CD8-positive, alpha-beta memory T cell (primary cell): ENCODE data around the gene SASH3. TPM values are rescaled to one million over a fixed set of nuclear protein-coding genes. Genes with fewer than 3 reads are reported as not detected.

Experiments used
- CTCF ChIA-PET: fragments of 350-600 bp; sonication (Branson Sonifier 250); formaldehyde crosslinking; loops from one replicate; lab custom pipeline; 2021; ENCODE audit warnings: antibody characterized with exemption; lab: Charles Lee
- POLR2A ChIA-PET: fragments of 350-600 bp; sonication (Branson Sonifier 250); formaldehyde crosslinking; loops from one replicate; lab custom pipeline; 2021; ENCODE audit warnings: antibody characterized with exemption; lab: Charles Lee
- DNase-seq, 5 donors: peaks; one replicate each; pipeline versions ENCODE4 v3.0.0 to v3.0.0-alpha.2; 2020 to 2022; ENCODE audit warnings: mixed read lengths in 1 of 5
- H3K27ac ChIP-seq: one replicate; pipeline ENCODE4 v1.7.0; 2013; ENCODE audit warnings: low read depth, mild to moderate bottlenecking, low read length, moderate library complexity
- H3K27me3 ChIP-seq: 2 replicates; pipeline ENCODE4 v1.7.0; 2013; ENCODE audit warnings: low read length, mild to moderate bottlenecking; ENCODE audit not compliant: insufficient read depth, poor library complexity, severe bottlenecking
- H3K36me3 ChIP-seq: 2 replicates; pipeline ENCODE4 v1.7.0; 2013; ENCODE audit warnings: mild to moderate bottlenecking, low read length, moderate library complexity; ENCODE audit not compliant: insufficient read depth
- H3K4me1 ChIP-seq: 2 replicates; pipeline ENCODE4 v1.7.0; 2013; ENCODE audit warnings: mild to moderate bottlenecking, low read length, moderate library complexity; ENCODE audit not compliant: insufficient read depth
- H3K4me3 ChIP-seq: 2 replicates; pipeline ENCODE4 v1.7.0; 2013; ENCODE audit warnings: mild to moderate bottlenecking, low read length
- H3K9me3 ChIP-seq: 2 replicates; pipeline ENCODE4 v1.7.0; 2013; ENCODE audit warnings: mild to moderate bottlenecking, low read length
- H3K27ac Mint-ChIP-seq, 8 donors: one replicate each; pipeline ENCODE4 v1.8.0; 2020 to 2021; ENCODE audit warnings: mixed read lengths in 8 of 8, mild to moderate bottlenecking in 6 of 8, inconsistent platforms in 3 of 8, moderate library complexity in 3 of 8
- H3K27me3 Mint-ChIP-seq, 2 donors: one replicate each; pipeline ENCODE4 v1.8.0; 2020 to 2021; ENCODE audit warnings: mixed read lengths in 2 of 2, mild to moderate bottlenecking in 1 of 2, moderate library complexity in 1 of 2
- H3K36me3 Mint-ChIP-seq, 3 donors: one replicate each; pipeline ENCODE4 v1.8.0; 2020 to 2021; ENCODE audit warnings: mixed read lengths in 3 of 3, inconsistent platforms in 1 of 3, mild to moderate bottlenecking in 1 of 3
- H3K4me1 Mint-ChIP-seq, 3 donors: one replicate each; pipeline ENCODE4 v1.8.0; 2020 to 2021; ENCODE audit warnings: mixed read lengths in 3 of 3, inconsistent platforms in 1 of 3, mild to moderate bottlenecking in 1 of 3
- H3K4me3 Mint-ChIP-seq, 7 donors: one replicate each; pipeline ENCODE4 v1.8.0; 2020 to 2021; ENCODE audit warnings: mixed read lengths in 7 of 7, mild to moderate bottlenecking in 6 of 7, moderate library complexity in 4 of 7, inconsistent platforms in 2 of 7
- H3K9me3 Mint-ChIP-seq, 5 donors: one replicate each; pipeline ENCODE4 v1.8.0; 2020 to 2022; ENCODE audit warnings: mixed read lengths in 5 of 5, mild to moderate bottlenecking in 3 of 5, moderate library complexity in 2 of 5, inconsistent platforms in 1 of 5
- polyA plus RNA-seq: library from polyadenylated mRNA; unstranded; fragments of 300-500 nt; fragmentation: Illumina TruSeq; gene quantifications from one replicate; pipeline ENCODE4 v1.2.3, GENCODE V29; 2021
- total RNA-seq, 2 experiments: library from RNA; stranded (reverse); gene quantifications; one replicate each; pipeline ENCODE4 v1.2.3, GENCODE V29; 2021

Gene SASH3
- total RNA-seq (100 to 1,000 TPM; 140 to 147 TPM), polyA plus RNA-seq (296 TPM)

DNA sequence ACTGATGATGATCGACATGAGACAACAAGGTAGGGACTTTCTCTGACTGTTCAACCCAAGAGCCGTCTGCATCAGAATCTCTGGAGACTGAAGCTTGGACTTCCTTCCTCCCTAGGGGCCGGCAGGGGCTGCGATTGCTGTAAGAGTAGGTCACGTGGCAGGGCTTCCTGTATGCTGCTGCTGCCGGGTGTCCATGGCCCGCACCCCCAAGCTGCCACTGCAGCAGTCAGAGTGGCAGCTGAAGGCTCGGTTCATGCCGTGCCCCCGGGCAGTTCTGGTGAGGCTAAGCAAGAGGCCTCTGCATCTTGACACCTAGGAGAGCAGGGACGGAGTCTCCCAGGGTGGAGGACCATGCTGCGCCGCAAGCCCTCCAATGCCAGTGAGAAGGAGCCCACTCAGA, at the start of gene SASH3:
SASH3 (plus strand) TSS at position 203 of the 400 bp plus-strand sequence; CDS start at position 352, 149 bp downstream.
- H3K4me1 ChIP-seq = peaks cover 65% of the 10 kb centered on the region
- POLR2A ChIA-PET = interaction anchor here (1.1 to 5.1 kb wide), 5 partner anchors 9 to 53 kb away, joined by 3 to 82 read pairs (median 17); no protein-coding TSS in a partner anchor
- peak; percentile 44 to 78 (median 62) for DNase-seq
- Mint-ChIP-seq H3K27me3 (no peaks in the 10 kb centered on the region), H3K9me3 (peaks cover 0 to 4% (median 0%) of the 10 kb centered on the region in 5 donors), H3K27ac (peak within 1 kb of the TSS; percentile 86 to 97 (median 96)), H3K36me3 (peaks cover 8 to 48% (median 14%) of the 10 kb centered on the region in 3 donors), H3K4me1 (peaks cover 76 to 98% (median 86%) of the 10 kb centered on the region in 3 donors), H3K4me3 (peak within 1 kb of the TSS; percentile 87 to 100 (median 97))
- H3K9me3 ChIP-seq = no peaks in the 10 kb centered on the region
- H3K4me3 ChIP-seq = peak within 1 kb of the TSS; percentile 84
- CTCF ChIA-PET = interaction anchor here (1.0 to 2.2 kb wide), 4 partner anchors 11 to 54 kb away, joined by 3 to 10 read pairs (median 7); no protein-coding TSS in a partner anchor
- peaks cover 17% of the 10 kb centered on the region for H3K36me3 ChIP-seq
- H3K27me3 ChIP-seq = no peaks in the 10 kb centered on the region
- H3K27ac ChIP-seq = peak within 1 kb of the TSS; percentile 64

DNA sequence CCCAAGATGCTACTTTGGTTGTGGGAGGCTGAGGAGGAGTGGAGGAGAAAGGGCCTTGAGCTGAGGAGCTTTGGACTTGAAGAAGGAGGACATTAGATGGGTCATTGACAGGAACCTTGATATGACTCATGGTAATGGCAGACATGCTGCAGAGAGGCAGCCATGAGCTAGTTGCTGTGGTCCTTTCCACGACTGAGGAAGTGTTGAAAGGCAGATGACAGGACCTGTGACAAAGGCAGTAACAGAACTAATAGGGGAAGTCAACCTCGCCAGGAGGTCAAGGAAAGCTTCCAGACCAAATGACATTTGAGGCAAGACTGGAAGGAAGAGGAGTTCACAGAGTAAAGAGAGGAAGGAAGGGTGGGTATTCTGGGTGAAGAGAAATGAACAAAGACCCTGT, 48.5 kb upstream of the SASH3 start:
- Histone ChIP-seq H3K4me1 (peaks cover 10% of the 10 kb centered on the region), H3K27me3 (no peaks in the 10 kb centered on the region), H3K4me3 (no peak overlapping the region), H3K36me3 (no peaks in the 10 kb centered on the region), H3K27ac (no peak overlapping the region), H3K9me3 (no peaks in the 10 kb centered on the region)
- peak overlapping the region in 1 of 8 donors; percentile 2 for H3K27ac Mint-ChIP-seq
- peaks cover 13 to 25% (median 22%) of the 10 kb centered on the region in 3 donors for H3K4me1 Mint-ChIP-seq
- no peaks in the 10 kb centered on the region for H3K9me3 Mint-ChIP-seq
- DNase-seq = no peak
- H3K4me3 Mint-ChIP-seq = no peak overlapping the region
- H3K36me3 Mint-ChIP-seq = no peaks in the 10 kb centered on the region
- H3K27me3 Mint-ChIP-seq = peaks cover 0 to 8% of the 10 kb centered on the region in 2 donors
- ChIA-PET CTCF (interaction anchor here (0.7 kb wide), 1 partner anchor 53 kb away, joined by 3 read pairs; no protein-coding TSS in a partner anchor), POLR2A (no interaction called here)

DNA sequence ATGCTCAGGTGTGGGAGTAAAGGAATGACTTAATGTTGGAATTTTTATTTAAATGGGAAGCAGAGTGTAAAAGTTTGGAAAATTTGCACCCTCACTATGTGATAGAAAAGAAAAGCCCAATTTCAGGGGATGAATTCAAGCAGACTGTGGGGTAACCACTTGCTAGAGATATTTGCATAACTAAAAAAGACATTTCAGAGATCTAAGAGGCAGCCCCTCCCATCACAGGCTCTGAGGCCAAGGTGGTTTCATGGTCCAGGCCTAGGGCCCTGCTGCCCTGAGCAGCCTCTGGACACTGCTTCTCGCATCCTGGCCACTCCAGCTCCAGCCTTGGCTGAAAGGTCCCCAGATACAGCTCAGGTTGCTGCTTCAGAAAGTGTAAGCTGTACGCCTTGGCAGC, 46.9 kb upstream of the SASH3 start:
- H3K4me1 Mint-ChIP-seq = peaks cover 16 to 27% (median 22%) of the 10 kb centered on the region in 3 donors

DNA sequence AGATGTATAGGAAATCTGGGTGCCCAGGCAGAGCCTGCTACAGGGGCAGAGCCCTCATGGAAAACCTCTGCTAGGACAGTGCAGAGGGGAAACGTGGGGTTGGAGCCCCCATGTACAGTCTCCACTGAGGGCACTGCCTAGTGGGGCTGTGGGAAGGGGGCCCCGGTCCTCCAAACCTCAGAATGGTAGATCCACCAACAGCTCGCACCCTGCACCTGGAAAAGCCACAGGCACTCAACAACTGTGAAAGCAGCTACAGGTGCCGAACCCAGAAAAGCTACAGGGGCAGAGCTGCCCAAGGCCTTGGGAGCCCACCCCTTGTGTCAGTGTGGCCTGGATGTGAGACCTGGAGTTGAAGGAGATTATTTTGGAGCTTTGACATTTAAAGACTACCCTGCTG, 46.4 kb upstream of the SASH3 start:
- H3K27ac Mint-ChIP-seq = no peak overlapping the region
- peaks cover 20 to 31% (median 22%) of the 10 kb centered on the region in 3 donors for H3K4me1 Mint-ChIP-seq
- Histone ChIP-seq H3K4me1 (peaks cover 23% of the 10 kb centered on the region), H3K27ac (no peak overlapping the region), H3K27me3 (no peaks in the 10 kb centered on the region), H3K36me3 (no peaks in the 10 kb centered on the region), H3K9me3 (no peaks in the 10 kb centered on the region), H3K4me3 (no peak overlapping the region)
- ChIA-PET POLR2A (no interaction called here), CTCF (no interaction called here)
- no peak for DNase-seq
- H3K27me3 Mint-ChIP-seq = peaks cover 0 to 4% of the 10 kb centered on the region in 2 donors
- no peak overlapping the region for H3K4me3 Mint-ChIP-seq
- H3K36me3 Mint-ChIP-seq = no peaks in the 10 kb centered on the region
- H3K9me3 Mint-ChIP-seq = no peaks in the 10 kb centered on the region

More for the DNA sequence above, 46.9 kb upstream of the SASH3 start:
- Mint-ChIP-seq H3K9me3 (no peaks in the 10 kb centered on the region), H3K27me3 (peaks cover 0 to 4% of the 10 kb centered on the region in 2 donors), H3K36me3 (no peaks in the 10 kb centered on the region), H3K27ac (no peak overlapping the region), H3K4me3 (no peak overlapping the region)
- Histone ChIP-seq H3K27ac (no peak overlapping the region), H3K27me3 (no peaks in the 10 kb centered on the region), H3K4me1 (peaks cover 23% of the 10 kb centered on the region), H3K9me3 (no peaks in the 10 kb centered on the region), H3K36me3 (no peaks in the 10 kb centered on the region), H3K4me3 (no peak overlapping the region)
- CTCF ChIA-PET = no interaction called here
- POLR2A ChIA-PET = no interaction called here
- no peak for DNase-seq

DNA sequence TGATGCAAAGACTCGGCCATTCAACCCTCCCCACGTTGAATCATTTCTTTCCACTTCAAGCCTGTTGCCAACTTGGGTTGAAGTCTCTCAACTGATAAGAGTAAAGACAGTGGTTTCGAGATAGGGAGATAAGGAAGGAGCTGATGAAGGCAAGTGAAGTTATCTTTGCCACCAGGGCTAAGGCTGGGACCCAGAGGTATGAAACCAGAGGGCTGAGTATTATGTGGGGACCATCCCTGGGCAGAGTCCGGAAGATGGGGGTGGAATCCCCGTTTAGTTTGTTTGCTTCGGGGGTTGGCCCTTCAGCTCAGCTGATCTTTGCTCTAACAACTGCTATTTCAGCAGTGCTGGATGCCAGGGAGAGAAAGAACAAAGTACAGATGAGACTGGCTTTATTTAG, 43.3 kb upstream of the SASH3 start:
- Histone ChIP-seq H3K27me3 (no peaks in the 10 kb centered on the region), H3K36me3 (no peaks in the 10 kb centered on the region), H3K4me3 (no peak overlapping the region), H3K9me3 (no peaks in the 10 kb centered on the region), H3K4me1 (peaks cover 18% of the 10 kb centered on the region), H3K27ac (no peak overlapping the region)
- no peak for DNase-seq
- H3K27me3 Mint-ChIP-seq = peaks cover 0 to 2% of the 10 kb centered on the region in 2 donors
- H3K27ac Mint-ChIP-seq = peak overlapping the region in 7 of 8 donors; percentile 7 to 72 (median 37)
- H3K4me1 Mint-ChIP-seq = peaks cover 14 to 20% (median 16%) of the 10 kb centered on the region in 3 donors
- no peaks in the 10 kb centered on the region for H3K9me3 Mint-ChIP-seq
- POLR2A ChIA-PET = no interaction called here
- peak overlapping the region in 2 of 7 donors; percentile 20 to 65 for H3K4me3 Mint-ChIP-seq
- no peaks in the 10 kb centered on the region for H3K36me3 Mint-ChIP-seq
- CTCF ChIA-PET = interaction anchor here (0.8 to 2.8 kb wide), 3 partner anchors 10 to 86 kb away, joined by 3 to 11 read pairs (median 4); no protein-coding TSS in a partner anchor

DNA sequence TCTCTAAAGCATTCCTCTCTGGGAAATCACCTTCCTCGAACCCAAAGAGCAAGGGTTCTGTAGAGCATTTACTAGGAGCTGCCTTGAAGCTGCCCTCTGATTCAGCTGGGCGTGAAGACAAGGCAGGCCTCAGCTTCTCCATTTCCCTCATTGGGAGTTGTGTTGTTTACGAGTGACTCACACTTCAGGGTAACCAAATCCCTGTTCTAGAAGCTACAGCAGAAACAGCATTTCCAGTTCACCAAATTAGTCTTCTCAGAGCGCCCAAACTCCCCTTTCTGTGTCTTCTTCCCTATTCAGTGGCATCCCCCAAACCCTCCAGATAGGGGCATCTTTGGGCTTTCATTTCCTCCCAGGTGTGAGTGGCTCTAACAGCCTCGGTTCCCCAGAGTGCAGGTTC, 41.8 kb upstream of the SASH3 start:
- DNase-seq = no peak
- no peaks in the 10 kb centered on the region for H3K27me3 ChIP-seq
- no peak overlapping the region for H3K4me3 ChIP-seq
- no peaks in the 10 kb centered on the region for H3K36me3 ChIP-seq
- H3K27ac Mint-ChIP-seq = peak overlapping the region in 4 of 8 donors; percentile 19 to 87 (median 50)
- ChIA-PET POLR2A (no interaction called here), CTCF (interaction anchor here (0.6 to 2.8 kb wide), 3 partner anchors 8 to 85 kb away, joined by 3 to 11 read pairs (median 5); no protein-coding TSS in a partner anchor)
- H3K4me1 ChIP-seq = peaks cover 21% of the 10 kb centered on the region
- no peak overlapping the region for H3K4me3 Mint-ChIP-seq
- peaks cover 19 to 27% (median 20%) of the 10 kb centered on the region in 3 donors for H3K4me1 Mint-ChIP-seq
- no peaks in the 10 kb centered on the region for H3K36me3 Mint-ChIP-seq
- H3K27ac ChIP-seq = no peak overlapping the region
- peaks cover 0 to 4% of the 10 kb centered on the region in 2 donors for H3K27me3 Mint-ChIP-seq
- no peaks in the 10 kb centered on the region for H3K9me3 ChIP-seq
- H3K9me3 Mint-ChIP-seq = no peaks in the 10 kb centered on the region

DNA sequence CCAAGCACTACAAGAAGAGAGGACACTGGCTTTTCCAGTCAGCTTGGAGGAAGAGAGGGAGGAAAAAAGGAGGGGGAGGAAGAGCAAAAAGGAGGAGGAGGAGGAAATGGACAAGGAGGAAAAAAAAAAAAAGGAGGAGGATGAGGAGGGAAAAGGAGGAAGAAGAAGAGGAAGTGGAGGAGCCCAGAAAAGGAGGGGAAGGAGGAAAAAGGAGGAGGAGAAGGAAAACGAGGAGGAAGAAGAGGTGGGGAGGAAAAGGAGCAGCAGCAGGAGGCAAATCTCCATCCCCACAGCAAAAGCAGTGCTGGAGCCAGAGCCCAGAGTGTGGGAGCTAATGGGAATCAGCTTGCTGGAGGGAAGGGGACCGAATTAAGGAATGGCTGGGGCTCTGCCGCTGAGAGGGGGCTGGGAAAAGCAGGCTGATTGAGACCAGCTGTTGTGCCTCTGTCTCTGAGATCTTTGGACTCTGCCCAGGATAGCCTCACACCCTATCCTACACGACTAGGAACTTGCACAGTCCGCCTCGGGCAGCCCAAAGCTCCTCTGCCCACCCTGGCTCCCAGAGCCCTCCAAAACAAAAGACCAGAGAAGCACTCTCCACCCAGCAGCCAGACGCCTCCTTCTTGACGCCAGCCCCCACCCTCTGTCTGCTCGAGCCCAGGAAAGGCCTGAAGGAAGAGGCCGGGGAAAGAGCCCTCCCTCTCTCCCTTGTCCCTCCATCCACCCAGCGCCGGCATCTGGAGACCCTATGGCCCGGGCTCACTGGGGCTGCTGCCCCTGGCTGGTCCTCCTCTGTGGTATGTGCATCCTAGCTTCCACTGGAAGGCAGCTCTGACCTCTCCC, 41.1 kb upstream of the SASH3 start, which contains the start of gene XPNPEP2:
XPNPEP2 (plus strand) TSS at position 514 of the 843 bp plus-strand sequence; CDS start at position 749, 235 bp downstream.
- Histone ChIP-seq H3K36me3 (no peaks in the 10 kb centered on the region), H3K27ac (no peak within 1 kb of the TSS), H3K4me3 (no peak within 1 kb of the TSS), H3K9me3 (no peaks in the 10 kb centered on the region), H3K4me1 (peaks cover 29% of the 10 kb centered on the region), H3K27me3 (no peaks in the 10 kb centered on the region)
- Mint-ChIP-seq H3K27me3 (peaks cover 0 to 5% of the 10 kb centered on the region in 2 donors), H3K4me1 (peaks cover 24 to 35% (median 28%) of the 10 kb centered on the region in 3 donors), H3K36me3 (no peaks in the 10 kb centered on the region), H3K27ac (peak within 1 kb of the TSS in 4 of 8 donors; percentile 19 to 87 (median 50)), H3K4me3 (no peak within 1 kb of the TSS), H3K9me3 (no peaks in the 10 kb centered on the region)
- ChIA-PET CTCF (interaction anchor here (1.9 to 2.8 kb wide), 2 partner anchors 12 to 84 kb away, joined by 5 to 11 read pairs; no protein-coding TSS in a partner anchor), POLR2A (no interaction called here)
- DNase-seq = no peak
